ENCODE data around the gene TULP3.

DNA sequence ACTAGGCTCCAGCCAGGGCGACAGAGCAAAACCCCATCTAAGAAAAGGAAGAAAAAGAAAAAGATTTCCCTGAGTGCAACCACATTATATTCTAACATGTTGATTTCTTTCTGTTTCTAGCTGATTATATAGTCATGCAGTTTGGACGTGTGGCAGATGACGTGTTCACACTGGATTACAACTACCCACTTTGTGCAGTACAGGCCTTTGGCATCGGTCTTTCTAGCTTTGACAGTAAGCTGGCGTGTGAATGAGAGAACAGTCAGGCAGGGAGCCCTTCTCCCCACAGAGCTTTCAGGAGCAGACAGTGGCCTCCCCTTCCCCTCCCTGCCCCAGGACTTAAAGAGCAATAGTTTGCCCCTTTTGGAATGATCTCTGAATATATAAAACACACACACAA, 48.5 kb downstream of the TULP3 start:
- TF ChIP-seq, protein P1, sequence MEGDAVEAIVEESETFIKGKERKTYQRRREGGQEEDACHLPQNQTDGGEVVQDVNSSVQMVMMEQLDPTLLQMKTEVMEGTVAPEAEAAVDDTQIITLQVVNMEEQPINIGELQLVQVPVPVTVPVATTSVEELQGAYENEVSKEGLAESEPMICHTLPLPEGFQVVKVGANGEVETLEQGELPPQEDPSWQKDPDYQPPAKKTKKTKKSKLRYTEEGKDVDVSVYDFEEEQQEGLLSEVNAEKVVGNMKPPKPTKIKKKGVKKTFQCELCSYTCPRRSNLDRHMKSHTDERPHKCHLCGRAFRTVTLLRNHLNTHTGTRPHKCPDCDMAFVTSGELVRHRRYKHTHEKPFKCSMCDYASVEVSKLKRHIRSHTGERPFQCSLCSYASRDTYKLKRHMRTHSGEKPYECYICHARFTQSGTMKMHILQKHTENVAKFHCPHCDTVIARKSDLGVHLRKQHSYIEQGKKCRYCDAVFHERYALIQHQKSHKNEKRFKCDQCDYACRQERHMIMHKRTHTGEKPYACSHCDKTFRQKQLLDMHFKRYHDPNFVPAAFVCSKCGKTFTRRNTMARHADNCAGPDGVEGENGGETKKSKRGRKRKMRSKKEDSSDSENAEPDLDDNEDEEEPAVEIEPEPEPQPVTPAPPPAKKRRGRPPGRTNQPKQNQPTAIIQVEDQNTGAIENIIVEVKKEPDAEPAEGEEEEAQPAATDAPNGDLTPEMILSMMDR (IDR thresholded peaks at IDR 0.05; ENCODE audit: extremely low read depth in 1 of 2, insufficient read depth in 1 of 2, low read depth in 1 of 2, low read length in 2 of 2), result no peak
- TF ChIP-seq GATA2 (IDR thresholded peaks at IDR 0.05; ENCODE audit: insufficient read depth, insufficient read length, low read depth, low read length), result no peak
- TF ChIP-seq JUN (IDR thresholded peaks at IDR 0.05; ENCODE audit: borderline replicate concordance, insufficient read depth, insufficient read length, low read depth), result no peak
- TF ChIP-seq EZH2 (IDR thresholded peaks at IDR 0.05; ENCODE audit: borderline replicate concordance, low read depth, low read length, severe bottlenecking), result no peak
- TF ChIP-seq POLR2AphosphoS5 (IDR thresholded peaks at IDR 0.05; ENCODE audit: insufficient read depth, low read depth, low read length), result no peak
- no peak for TF ChIP-seq POLR2A (IDR thresholded peaks at IDR 0.05; ENCODE audit: low read depth, low read length)
- TF ChIP-seq MAX (IDR thresholded peaks at IDR 0.05; ENCODE audit: insufficient read depth, insufficient read length), result no peak
- TF ChIP-seq FOS (IDR thresholded peaks at IDR 0.05; ENCODE audit: borderline replicate concordance, insufficient read depth, low read length), result no peak

All from endothelial cell of umbilical vein (primary cell).